GM12875 (cell line): Measurements from ENCODE around the gene PARD3B.

Source experiments
- H3K4me3 ChIP-seq: one replicate; pipeline ENCODE4 v1.5.1; 2011; ENCODE audit warnings: low read depth, low read length, control low read depth
- TF ChIP-seq, protein P1 (sequence below): IDR thresholded peaks from 2 replicates; pipeline ENCODE4 v1.5.1; 2011; ENCODE audit warnings: low read depth, mild to moderate bottlenecking, control low read depth, inconsistent platforms, low read length, moderate library complexity, borderline replicate concordance; ENCODE audit not compliant: insufficient read depth

The PARD3B gene

DNA sequence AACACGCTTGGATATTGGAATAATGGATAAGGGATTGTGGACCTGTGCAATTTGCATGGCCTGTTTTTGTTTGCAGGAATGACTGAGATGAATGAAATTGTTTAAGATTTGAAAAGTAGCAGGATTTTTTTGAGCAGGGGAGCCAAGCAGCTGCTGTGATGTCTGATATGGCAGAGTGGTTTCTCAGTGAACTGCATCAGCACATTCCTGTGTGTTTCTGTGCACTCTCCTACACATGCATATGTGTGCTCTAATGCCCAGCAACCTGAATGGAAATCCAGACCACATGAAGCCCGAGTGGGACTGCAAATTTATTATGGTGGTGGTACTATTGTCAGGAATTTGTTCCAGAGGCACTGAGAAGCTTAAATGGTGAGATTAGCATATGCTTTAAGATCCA is 161.7 kb downstream of the PARD3B start:
- H3K4me3 ChIP-seq: no peak overlapping the region
- TF ChIP-seq, protein P1, sequence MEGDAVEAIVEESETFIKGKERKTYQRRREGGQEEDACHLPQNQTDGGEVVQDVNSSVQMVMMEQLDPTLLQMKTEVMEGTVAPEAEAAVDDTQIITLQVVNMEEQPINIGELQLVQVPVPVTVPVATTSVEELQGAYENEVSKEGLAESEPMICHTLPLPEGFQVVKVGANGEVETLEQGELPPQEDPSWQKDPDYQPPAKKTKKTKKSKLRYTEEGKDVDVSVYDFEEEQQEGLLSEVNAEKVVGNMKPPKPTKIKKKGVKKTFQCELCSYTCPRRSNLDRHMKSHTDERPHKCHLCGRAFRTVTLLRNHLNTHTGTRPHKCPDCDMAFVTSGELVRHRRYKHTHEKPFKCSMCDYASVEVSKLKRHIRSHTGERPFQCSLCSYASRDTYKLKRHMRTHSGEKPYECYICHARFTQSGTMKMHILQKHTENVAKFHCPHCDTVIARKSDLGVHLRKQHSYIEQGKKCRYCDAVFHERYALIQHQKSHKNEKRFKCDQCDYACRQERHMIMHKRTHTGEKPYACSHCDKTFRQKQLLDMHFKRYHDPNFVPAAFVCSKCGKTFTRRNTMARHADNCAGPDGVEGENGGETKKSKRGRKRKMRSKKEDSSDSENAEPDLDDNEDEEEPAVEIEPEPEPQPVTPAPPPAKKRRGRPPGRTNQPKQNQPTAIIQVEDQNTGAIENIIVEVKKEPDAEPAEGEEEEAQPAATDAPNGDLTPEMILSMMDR: no peak

DNA sequence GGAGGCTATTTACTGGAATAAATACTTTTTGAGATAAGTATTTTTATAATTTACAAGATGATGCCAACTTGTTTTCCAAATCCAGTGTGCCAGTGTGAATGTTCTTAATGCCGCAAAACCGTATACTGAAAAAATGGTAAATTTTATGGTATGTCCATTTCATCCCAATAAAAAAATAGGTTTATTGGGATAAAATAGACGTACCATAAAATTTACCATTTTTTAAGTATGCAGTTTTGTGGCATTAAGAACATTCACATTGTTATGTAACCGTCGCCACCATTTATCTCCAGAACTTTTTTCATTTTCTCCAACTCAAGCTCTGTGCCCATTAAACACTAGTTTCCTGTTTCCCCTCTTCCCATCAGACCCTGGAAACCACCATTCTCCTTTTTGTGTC is 167.9 kb downstream of the PARD3B start:
- TF ChIP-seq, protein P1: no peak
- no peak overlapping the region for H3K4me3 ChIP-seq

DNA sequence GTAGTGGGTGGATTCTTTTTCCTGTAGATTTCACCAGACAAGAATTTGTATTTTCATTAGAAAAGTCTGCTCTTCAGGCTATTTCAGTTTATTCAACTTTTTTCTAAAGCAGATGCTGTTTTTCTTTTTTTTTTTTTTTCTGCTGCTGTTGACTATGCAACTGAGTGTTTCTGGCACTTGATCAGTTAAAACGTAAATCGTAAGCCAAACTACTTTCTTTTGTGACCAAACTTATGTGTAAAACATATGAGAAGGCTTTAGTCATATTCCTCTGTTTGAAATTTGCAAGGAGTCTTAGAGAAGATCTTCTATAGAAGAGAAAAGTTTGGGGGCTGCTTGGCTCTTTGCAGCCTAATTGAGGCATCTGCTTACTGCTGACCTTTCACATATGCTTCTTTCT is 170.1 kb downstream of the PARD3B start:
- no peak overlapping the region for H3K4me3 ChIP-seq
- TF ChIP-seq, protein P1: no peak

DNA sequence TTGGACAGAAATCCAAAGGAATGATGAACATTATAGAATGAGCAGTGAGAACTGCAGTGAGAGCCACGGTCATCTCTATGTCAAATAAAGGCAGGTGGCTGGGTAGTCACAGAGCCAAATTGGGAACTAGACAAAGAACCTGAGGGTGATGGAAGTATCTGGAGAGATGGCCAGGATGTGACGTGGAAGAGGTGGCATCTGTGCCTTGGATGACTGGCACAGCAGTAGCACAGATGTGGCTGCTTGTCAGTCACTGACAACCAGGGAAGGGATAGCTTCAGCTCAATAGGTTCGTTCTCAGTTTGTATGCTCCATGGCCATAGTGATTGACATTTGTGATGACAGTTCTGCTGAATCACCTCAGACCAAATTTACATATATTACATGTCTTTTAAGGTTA is 172.3 kb downstream of the PARD3B start:
- TF ChIP-seq, protein P1: no peak
- no peak overlapping the region for H3K4me3 ChIP-seq

DNA sequence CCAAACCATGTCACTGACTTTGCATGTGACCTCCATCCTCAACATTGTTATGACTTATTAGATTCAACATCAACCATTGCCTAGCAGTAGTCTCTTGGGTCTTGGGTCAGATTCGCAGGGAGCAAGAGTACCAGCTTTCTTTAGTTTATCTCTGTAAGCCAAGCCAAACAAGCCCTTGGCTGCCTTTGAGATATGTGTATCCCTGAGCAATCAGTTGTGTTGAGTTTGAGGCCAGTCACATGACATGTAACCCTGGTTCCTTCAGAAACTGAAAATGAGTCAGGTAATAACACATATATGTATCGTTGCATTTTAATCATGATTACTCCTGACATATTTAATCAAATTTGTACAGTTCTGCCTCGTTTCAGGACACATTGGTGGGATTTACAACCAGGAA is 173.3 kb downstream of the PARD3B start:
- TF ChIP-seq, protein P1: no peak
- H3K4me3 ChIP-seq: no peak overlapping the region

DNA sequence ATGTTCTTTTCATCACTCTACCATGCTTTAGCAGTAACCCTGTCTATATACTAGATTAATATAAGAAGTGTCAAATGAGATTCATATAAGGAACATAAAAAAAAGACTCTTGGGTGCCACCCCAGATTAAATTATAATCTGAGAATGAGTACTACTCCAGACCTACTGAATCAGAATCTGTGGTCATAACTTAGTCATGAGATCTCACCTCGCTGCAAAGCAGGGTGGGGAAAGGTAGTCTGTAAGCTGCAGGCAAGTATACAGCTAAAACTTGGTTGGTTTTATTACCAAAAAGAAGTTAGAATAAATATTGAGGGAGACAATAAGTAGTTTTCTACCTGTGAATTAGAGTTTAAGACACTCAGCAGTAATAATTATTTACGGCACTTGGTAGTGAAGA is 175.6 kb downstream of the PARD3B start:
- H3K4me3 ChIP-seq: no peak overlapping the region
- TF ChIP-seq, protein P1: no peak

DNA sequence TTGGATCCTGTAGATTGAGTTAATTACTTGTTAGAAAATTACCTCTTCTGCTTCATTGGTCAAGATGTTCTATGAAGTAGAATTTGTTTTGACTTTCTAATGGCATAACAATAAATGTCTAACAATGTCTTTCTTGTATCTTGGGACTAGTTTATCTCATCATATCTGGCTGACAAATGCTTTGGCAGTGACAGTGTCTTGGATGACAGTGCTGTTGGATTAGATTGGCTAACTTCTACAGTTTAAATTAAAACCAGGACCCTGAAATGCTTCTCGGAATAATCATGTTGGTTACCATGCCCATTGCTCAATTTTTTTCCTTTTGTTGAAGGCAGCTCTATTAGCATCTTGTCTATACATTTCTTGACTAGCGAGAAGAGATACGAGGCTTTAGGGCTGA is 176.9 kb downstream of the PARD3B start:
- H3K4me3 ChIP-seq: no peak overlapping the region
- TF ChIP-seq, protein P1: no peak
